H54 (cell line): ENCODE results near the gene GJC2.

Source experiments
- DNase-seq: peaks from one replicate; pipeline ENCODE4 v3.0.0; 2011; ENCODE audit warnings: low spot score, mixed read lengths; ENCODE audit not compliant: insufficient read length
- FAIRE-seq: peaks from 3 replicates; lab custom pipeline; 2011; peaks lifted over from hg19 to GRCh38; lab: Jason Lieb, UNC
- POLR2A ChIP-seq: IDR thresholded peaks from 2 replicates; pipeline ENCODE4 v1.6.1; 2011; ENCODE audit warnings: low read depth, mild to moderate bottlenecking, low read length

Gene GJC2

GRCh38 chr1:228131766-228132165, 18.0 kb upstream of the GJC2 start:
- DNase-seq = no peak
- FAIRE-seq = no peak
- TF ChIP-seq POLR2A = no peak

- FAIRE-seq (no peak), DNase-seq (no peak)
- TF ChIP-seq POLR2A = no peak
Observed at GRCh38 chr1:228134591-228134990, 15.1 kb upstream of the GJC2 start.

- no peak for TF ChIP-seq POLR2A
- DNase-seq (no peak), FAIRE-seq (no peak)
Observed at GRCh38 chr1:228136901-228137300, 12.8 kb upstream of the GJC2 start.

- no peak for FAIRE-seq
- no peak for DNase-seq
- peak; percentile 71 for TF ChIP-seq POLR2A
Observed at GRCh38 chr1:228139406-228139930, 10.3 kb upstream of the GJC2 start.

- peak; percentile 99 for TF ChIP-seq POLR2A
- DNase-seq = peak; percentile 92
- peak; percentile 68 for FAIRE-seq
Observed at GRCh38 chr1:228139931-228140723, 9.6 kb upstream of the GJC2 start, which contains the start of gene GUK1. Gene GUK1, plus strand, starts transcription at chr1:228140279. Its CDS starts 24 bp downstream, at chr1:228140303.

- no peak for DNase-seq
- no peak for TF ChIP-seq POLR2A
- no peak for FAIRE-seq
Observed at GRCh38 chr1:228140724-228141225, 9.0 kb upstream of the GJC2 start.

- TF ChIP-seq POLR2A = no peak
- FAIRE-seq (no peak), DNase-seq (no peak)
Observed at GRCh38 chr1:228141226-228142044, 8.3 kb upstream of the GJC2 start.

- no peak for TF ChIP-seq POLR2A
- no peak for FAIRE-seq
- DNase-seq = no peak
Observed at GRCh38 chr1:228142155-228142691, 7.5 kb upstream of the GJC2 start.

GRCh38 chr1:228142701-228143136, 7.0 kb upstream of the GJC2 start:
- TF ChIP-seq POLR2A = no peak
- no peak for DNase-seq
- no peak for FAIRE-seq

GRCh38 chr1:228143480-228144192, 6.1 kb upstream of the GJC2 start:
- DNase-seq (no peak), FAIRE-seq (no peak)
- no peak for TF ChIP-seq POLR2A

- TF ChIP-seq POLR2A = no peak
- no peak for DNase-seq
- no peak for FAIRE-seq
Observed at GRCh38 chr1:228144193-228144992, 5.3 kb upstream of the GJC2 start.

GRCh38 chr1:228144993-228145343, 4.8 kb upstream of the GJC2 start:
- no peak for DNase-seq
- FAIRE-seq = no peak
- TF ChIP-seq POLR2A = no peak
